Muscle layer of colon (tissue), 2 donors: ENCODE results near the gene PTPRG.

ENCODE experiments used
- H3K27ac ChIP-seq: one replicate; pipeline ENCODE4 v1.7.0; 2013; ENCODE audit warnings: low read depth, mild to moderate bottlenecking, low read length, moderate library complexity
- H3K27me3 ChIP-seq, 2 donors: one replicate each; pipeline ENCODE4 v1.7.0; 2013; ENCODE audit warnings: low read length in 2 of 2, mild to moderate bottlenecking in 2 of 2; ENCODE audit not compliant: insufficient read depth in 2 of 2, control insufficient read depth in 1 of 2
- H3K36me3 ChIP-seq: one replicate; pipeline ENCODE4 v1.7.0; 2013; ENCODE audit warnings: mild to moderate bottlenecking, low read length; ENCODE audit not compliant: insufficient read depth
- H3K4me1 ChIP-seq: one replicate; pipeline ENCODE4 v1.7.0; 2013; ENCODE audit warnings: mild to moderate bottlenecking, low read length; ENCODE audit not compliant: insufficient read depth
- H3K4me3 ChIP-seq, 2 donors: one replicate each; pipeline ENCODE4 v1.7.0; 2013; ENCODE audit warnings: low read length in 2 of 2, low read depth in 1 of 2, mild to moderate bottlenecking in 1 of 2, moderate library complexity in 1 of 2
- H3K9ac ChIP-seq: one replicate; pipeline ENCODE4 v1.7.0; 2013; ENCODE audit warnings: low read length
- H3K9me3 ChIP-seq: one replicate; pipeline ENCODE4 v1.7.0; 2013; ENCODE audit warnings: mild to moderate bottlenecking, low read length
- donor health status: abdominal sarcoma.
- donor health status: Adenocarcinoma of cecum.

Gene PTPRG

DNA sequence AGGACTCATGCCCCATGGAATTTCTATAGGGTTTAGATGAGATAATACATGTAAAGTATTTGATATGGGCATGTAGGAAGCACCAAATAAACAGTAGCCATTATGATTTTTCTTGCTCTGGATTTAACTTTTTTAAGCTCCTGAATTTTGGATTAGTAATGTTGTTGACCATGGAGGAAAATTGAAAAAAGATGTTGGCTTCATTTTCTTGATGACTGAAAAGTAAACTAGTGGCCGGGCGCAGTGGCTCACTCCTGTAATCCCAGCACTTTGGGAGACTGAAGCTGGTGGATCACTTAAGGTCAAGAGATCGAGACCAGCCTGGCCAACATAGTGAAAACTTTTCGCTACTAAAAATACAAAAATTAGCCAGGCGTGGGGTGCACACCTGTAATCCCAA is 120.3 kb downstream of the PTPRG start:
- no peaks in the 10 kb centered on the region for H3K36me3 ChIP-seq

GRCh38 chr3:61682671-61683548 is 121.5 kb downstream of the PTPRG start:
- H3K27ac ChIP-seq: no peak overlapping the region

More for the DNA sequence above, 120.3 kb downstream of the PTPRG start:
- Histone ChIP-seq H3K27me3 (no peaks in the 10 kb centered on the region), H3K9me3 (no peaks in the 10 kb centered on the region), H3K4me1 (no peaks in the 10 kb centered on the region), H3K4me3 (no peak overlapping the region), H3K27ac (no peak overlapping the region), H3K9ac (no peak overlapping the region)

DNA sequence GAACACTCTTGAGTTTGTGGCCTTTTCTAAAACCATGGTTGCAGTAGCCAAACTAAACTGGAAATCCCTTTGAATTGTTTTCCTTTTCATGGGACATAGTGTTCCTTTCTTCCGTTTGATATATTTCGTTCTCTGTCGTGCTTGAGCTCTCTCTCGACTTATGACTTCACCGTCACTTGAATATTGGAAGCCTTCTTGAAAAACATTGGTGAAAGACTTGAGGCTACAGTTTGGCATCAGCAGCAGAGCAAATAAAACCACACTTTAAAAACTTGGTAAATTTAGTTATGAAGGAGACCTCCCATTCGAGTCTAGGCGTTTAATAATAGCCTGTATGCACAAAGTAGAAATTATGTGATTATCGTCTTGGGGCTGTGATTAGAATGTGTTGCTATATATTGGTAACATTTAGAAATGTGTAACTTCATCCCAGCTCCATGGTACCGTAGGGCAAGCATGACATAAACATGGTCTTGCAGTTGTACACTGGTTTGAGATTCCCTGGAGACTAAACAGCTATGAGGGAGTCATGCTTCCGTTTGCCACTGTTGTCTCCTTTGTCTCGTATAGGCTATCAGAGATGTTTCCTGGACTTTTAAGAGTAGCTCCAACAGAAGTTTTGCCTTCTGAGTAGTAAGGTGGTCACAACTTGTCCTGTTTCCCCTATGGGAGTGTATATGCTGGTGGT is 122.3 kb downstream of the PTPRG start:
- Histone ChIP-seq H3K9ac (no peak overlapping the region), H3K27ac (no peak overlapping the region), H3K4me3 (no peak overlapping the region), H3K9me3 (no peaks in the 10 kb centered on the region), H3K27me3 (no peaks in the 10 kb centered on the region), H3K4me1 (peaks cover 9% of the 10 kb centered on the region), H3K36me3 (no peaks in the 10 kb centered on the region)

More at GRCh38 chr3:61682671-61683548, 121.5 kb downstream of the PTPRG start:
- Histone ChIP-seq H3K4me3 (no peak overlapping the region), H3K9me3 (no peaks in the 10 kb centered on the region), H3K4me1 (peaks cover 1% of the 10 kb centered on the region), H3K27me3 (no peaks in the 10 kb centered on the region), H3K9ac (no peak overlapping the region), H3K36me3 (no peaks in the 10 kb centered on the region)

DNA sequence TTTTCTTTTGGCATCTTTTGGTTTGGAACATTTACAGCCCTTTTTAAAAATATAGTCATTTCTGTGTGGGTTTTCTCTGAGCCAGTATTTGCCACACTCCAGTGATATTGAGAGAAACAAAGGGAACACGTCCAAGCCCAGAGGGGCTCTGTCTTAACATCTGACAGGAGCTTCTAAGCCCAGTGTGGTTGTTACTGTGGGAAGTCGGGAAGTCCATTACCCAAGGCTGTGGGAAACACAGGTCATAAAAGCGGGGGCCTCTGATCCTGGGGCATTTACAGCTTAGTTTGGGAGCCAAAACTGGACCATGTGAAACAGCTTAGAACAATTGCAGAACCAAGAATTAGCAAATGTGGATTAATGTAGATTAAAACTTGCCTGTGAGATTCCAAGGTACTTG is 123.0 kb downstream of the PTPRG start:
- H3K4me1 ChIP-seq: peaks cover 14% of the 10 kb centered on the region
- H3K9me3 ChIP-seq: no peaks in the 10 kb centered on the region
- H3K9ac ChIP-seq: no peak overlapping the region
- H3K36me3 ChIP-seq: no peaks in the 10 kb centered on the region
- H3K4me3 ChIP-seq: no peak overlapping the region
- no peak overlapping the region for H3K27ac ChIP-seq
- H3K27me3 ChIP-seq: no peaks in the 10 kb centered on the region

DNA sequence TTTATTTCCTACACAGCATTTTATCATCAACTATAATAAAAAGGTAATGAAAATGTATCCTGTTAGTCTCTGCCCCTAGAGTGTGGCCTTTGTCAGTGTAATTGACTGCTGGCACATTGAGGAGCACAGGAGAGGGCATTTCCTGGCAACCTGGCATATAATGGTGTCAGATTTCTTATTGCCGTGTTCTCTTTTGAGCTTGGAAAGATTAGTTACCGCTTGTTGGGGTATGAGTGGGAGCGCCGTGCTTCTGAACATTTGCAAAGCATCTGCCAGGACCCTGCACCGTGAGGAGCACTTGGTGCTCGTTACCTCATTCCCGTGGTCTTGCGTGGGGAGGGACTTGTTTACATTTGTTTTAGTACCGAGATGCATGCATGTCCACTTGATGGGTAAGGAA is 124.4 kb downstream of the PTPRG start:
- Histone ChIP-seq H3K27me3 (no peaks in the 10 kb centered on the region), H3K4me3 (no peak overlapping the region), H3K36me3 (no peaks in the 10 kb centered on the region), H3K9ac (no peak overlapping the region), H3K9me3 (no peaks in the 10 kb centered on the region), H3K27ac (no peak overlapping the region), H3K4me1 (peaks cover 14% of the 10 kb centered on the region)

GRCh38 chr3:61686228-61686648 is 124.9 kb downstream of the PTPRG start:
- Histone ChIP-seq H3K4me3 (no peak overlapping the region), H3K27ac (no peak overlapping the region)

DNA sequence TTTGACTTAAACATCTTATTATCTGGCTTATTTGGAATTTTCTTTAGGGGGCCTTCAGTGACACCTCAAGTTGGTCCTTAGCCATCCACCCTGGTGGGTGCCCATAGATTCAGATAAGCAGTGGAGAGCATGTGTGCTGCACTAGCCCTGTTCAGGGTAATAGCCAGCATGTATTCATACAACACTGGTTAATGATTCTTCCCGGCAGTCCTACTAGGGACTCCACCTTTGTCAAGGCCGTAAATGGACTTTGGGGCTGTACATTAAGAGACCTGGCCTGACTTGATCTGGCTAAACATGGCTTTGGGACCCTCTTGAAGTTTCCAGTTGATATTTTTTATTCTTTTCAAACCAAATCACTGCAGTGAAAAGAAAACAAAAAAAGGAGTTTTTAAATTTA is 125.8 kb downstream of the PTPRG start:
- no peak overlapping the region for H3K27ac ChIP-seq
- peaks cover 14% of the 10 kb centered on the region for H3K4me1 ChIP-seq
- H3K9me3 ChIP-seq: no peaks in the 10 kb centered on the region
- no peaks in the 10 kb centered on the region for H3K27me3 ChIP-seq
- no peaks in the 10 kb centered on the region for H3K36me3 ChIP-seq
- no peak overlapping the region for H3K9ac ChIP-seq
- H3K4me3 ChIP-seq: no peak overlapping the region

More at GRCh38 chr3:61686228-61686648, 124.9 kb downstream of the PTPRG start:
- no peak overlapping the region for H3K9ac ChIP-seq
- H3K27me3 ChIP-seq: no peaks in the 10 kb centered on the region
- H3K9me3 ChIP-seq: no peaks in the 10 kb centered on the region
- H3K4me1 ChIP-seq: peaks cover 14% of the 10 kb centered on the region
- H3K36me3 ChIP-seq: no peaks in the 10 kb centered on the region

DNA sequence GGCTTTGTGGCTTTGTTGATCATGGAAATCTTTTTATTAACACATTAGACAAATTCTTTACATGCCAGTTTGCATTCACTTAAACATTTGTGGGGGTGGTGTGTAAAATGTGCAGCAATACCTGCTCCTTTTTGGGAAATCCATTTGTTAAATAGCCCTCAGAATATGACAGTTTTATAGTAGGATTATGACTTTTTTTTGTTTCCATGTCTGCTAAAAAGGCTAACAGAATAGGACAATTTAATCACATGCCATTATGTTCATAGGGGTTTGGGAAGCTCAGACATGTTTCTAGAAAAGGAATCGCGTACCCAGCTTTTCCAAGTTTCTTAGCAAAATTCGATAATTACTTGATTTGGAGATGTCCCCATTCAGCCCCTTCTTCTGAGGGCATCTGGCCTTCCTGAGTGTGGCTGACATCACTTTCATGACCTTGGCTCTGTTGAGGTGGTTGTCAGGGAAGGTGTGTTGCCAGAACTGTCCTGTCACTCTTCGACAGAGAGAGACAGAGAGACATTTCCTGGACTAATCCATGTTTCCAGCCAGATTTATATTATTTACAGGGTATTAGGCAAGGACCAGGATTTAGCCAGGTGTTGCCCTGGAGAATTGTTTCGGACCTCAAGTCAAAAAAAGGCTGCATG is 126.4 kb downstream of the PTPRG start:
- H3K36me3 ChIP-seq: no peaks in the 10 kb centered on the region
- no peak overlapping the region for H3K27ac ChIP-seq
- H3K9me3 ChIP-seq: no peaks in the 10 kb centered on the region
- H3K27me3 ChIP-seq: no peaks in the 10 kb centered on the region
- no peak overlapping the region for H3K9ac ChIP-seq
- peaks cover 14% of the 10 kb centered on the region for H3K4me1 ChIP-seq
- no peak overlapping the region for H3K4me3 ChIP-seq

DNA sequence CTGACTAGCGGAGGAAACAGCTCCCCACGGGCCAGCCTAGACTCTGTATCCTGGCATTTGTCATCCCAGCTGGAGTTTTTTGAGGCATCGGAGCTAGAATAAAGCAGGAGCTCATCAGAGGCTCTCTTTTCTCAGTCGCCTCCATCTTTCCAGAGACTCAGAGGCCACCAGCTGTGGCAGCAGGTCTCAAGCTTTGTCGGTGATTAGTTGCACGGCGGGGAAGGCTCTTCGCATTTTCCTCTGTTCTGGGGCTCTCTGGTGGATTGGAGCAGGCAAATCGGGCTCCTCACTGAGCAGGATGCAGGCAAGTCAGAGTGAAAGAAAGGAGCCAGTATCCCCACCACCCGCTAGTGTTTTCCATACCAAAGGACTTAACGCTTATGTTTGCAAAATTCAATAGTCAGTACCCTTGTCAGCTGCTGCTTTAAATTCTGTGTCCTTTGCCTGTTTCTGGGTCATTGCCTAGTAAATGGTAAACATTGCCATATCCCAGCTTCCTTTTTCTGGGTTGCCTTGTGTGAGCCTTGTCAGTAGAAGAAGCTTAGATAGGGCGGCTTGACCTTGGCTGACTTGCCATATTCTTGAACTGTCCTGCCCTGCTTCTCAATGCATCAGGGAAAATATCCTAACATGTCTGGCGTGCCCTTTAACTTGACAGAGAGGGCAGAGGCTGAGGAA is 127.1 kb downstream of the PTPRG start:
- Histone ChIP-seq H3K9me3 (no peaks in the 10 kb centered on the region), H3K27me3 (no peaks in the 10 kb centered on the region), H3K27ac (no peak overlapping the region), H3K4me3 (no peak overlapping the region), H3K9ac (no peak overlapping the region), H3K4me1 (peaks cover 14% of the 10 kb centered on the region), H3K36me3 (no peaks in the 10 kb centered on the region)

- Histone ChIP-seq H3K9ac (no peak overlapping the region), H3K4me3 (no peak overlapping the region), H3K27ac (no peak overlapping the region), H3K9me3 (no peaks in the 10 kb centered on the region), H3K4me1 (peaks cover 14% of the 10 kb centered on the region), H3K27me3 (no peaks in the 10 kb centered on the region), H3K36me3 (no peaks in the 10 kb centered on the region)
These were observed 128.6 kb downstream of the PTPRG start for GRCh38 chr3:61690016-61690415.

DNA sequence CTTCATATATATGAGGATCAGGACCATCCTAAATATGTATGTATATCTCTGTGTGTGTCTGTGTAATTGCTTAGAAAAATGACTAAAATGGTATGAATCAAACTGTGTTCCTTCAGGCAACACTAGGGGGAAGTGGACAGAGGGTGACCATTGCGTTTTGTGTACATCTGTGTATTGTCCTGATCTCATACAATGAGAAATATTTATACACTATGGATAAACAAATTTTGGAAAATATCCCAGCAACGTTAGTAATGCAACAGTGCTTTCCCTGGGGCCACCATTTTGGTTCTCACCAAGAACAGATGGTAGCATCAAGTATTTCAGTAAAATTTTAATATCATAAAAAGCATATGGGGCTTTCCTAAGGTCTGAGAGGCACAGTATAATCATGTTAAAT is 130.1 kb downstream of the PTPRG start:
- Histone ChIP-seq H3K4me1 (peaks cover 14% of the 10 kb centered on the region), H3K27me3 (no peaks in the 10 kb centered on the region), H3K4me3 (no peak overlapping the region), H3K36me3 (no peaks in the 10 kb centered on the region), H3K9me3 (no peaks in the 10 kb centered on the region), H3K27ac (no peak overlapping the region), H3K9ac (no peak overlapping the region)
